RWPE1 (cell line): ENCODE data around the gene C17orf58.
"Not testable (repeated sequence)": the region's sequence is repeated elsewhere in the genome, so short reads cannot be mapped to it uniquely, and the experiment has no call there.

Experiments used
- CTCF ChIA-PET: fragments of 350-600 bp; sonication (Branson Sonifier 250); formaldehyde crosslinking; extraction: SDS; loops from one replicate; lab custom pipeline; 2021; lab: Yijun Ruan, JAX
- POLR2A ChIA-PET: fragments of 400-600 bp; formaldehyde crosslinking; extraction: SDS; loops from one replicate; lab custom pipeline; 2020; ENCODE audit warnings: antibody characterized with exemption; ENCODE audit not compliant: low non-redundant PET; lab: Yijun Ruan, JAX
- DNase-seq: peaks from one replicate; pipeline ENCODE4 v3.0.0; 2012; ENCODE audit warnings: low spot score
- H3K27ac ChIP-seq: fragments of 450-650 bp; 2 replicates; pipeline ENCODE4 v1.5.1; 2017
- CTCF ChIP-seq: fragments of 450-650 bp; conservative IDR thresholded peaks from 2 replicates; pipeline ENCODE4 v1.5.1; 2017; ENCODE audit warnings: low read depth, mild to moderate bottlenecking

The C17orf58 gene

GRCh38 chr17:67980456-67980855, 15.8 kb downstream of the C17orf58 start:
- H3K27ac ChIP-seq: no peak overlapping the region
- no peak for DNase-seq
- TF ChIP-seq CTCF: no peak
- CTCF ChIA-PET: no interaction called here
- POLR2A ChIA-PET: no interaction called here

- DNase-seq, CTCF ChIA-PET, H3K27ac ChIP-seq, POLR2A ChIA-PET: not testable (repeated sequence)
These were observed 20.0 kb downstream of the C17orf58 start for GRCh38 chr17:67976306-67976705.

- ChIA-PET CTCF (no interaction called here), POLR2A (no interaction called here)
- no peak for DNase-seq
- no peak for TF ChIP-seq CTCF
- H3K27ac ChIP-seq: no peak overlapping the region
These were observed 21.6 kb downstream of the C17orf58 start for GRCh38 chr17:67974598-67975066.

GRCh38 chr17:67974185-67974584, 22.1 kb downstream of the C17orf58 start:
- ChIA-PET CTCF (no interaction called here), POLR2A (no interaction called here)
- TF ChIP-seq CTCF: no peak
- no peak overlapping the region for H3K27ac ChIP-seq
- no peak for DNase-seq

GRCh38 chr17:67970783-67971182, 25.5 kb downstream of the C17orf58 start:
- POLR2A ChIA-PET: no interaction called here
- H3K27ac ChIP-seq: no peak overlapping the region
- CTCF ChIA-PET: no interaction called here
- no peak for TF ChIP-seq CTCF
- DNase-seq: no peak

- peak; percentile 17 for DNase-seq
- CTCF ChIA-PET: interaction anchor here (0.6 to 0.7 kb wide), 2 partner anchors 23 to 131 kb away, joined by 3 read pairs; no protein-coding TSS in a partner anchor
- peak; percentile 74 for TF ChIP-seq CTCF
- POLR2A ChIA-PET, H3K27ac ChIP-seq: not testable (repeated sequence)
These were observed 33.1 kb downstream of the C17orf58 start for GRCh38 chr17:67963145-67963572.

- H3K27ac ChIP-seq, DNase-seq, CTCF ChIA-PET, POLR2A ChIA-PET: not testable (repeated sequence)
These were observed 34.1 kb downstream of the C17orf58 start for GRCh38 chr17:67962156-67962555.

- DNase-seq, POLR2A ChIA-PET, H3K27ac ChIP-seq, CTCF ChIA-PET: not testable (repeated sequence)
These were observed 36.0 kb downstream of the C17orf58 start for GRCh38 chr17:67960276-67960675.
